Measurements from ENCODE around the gene PLCB3. TPM values are rescaled to one million over a fixed set of nuclear protein-coding genes. Genes with fewer than 3 reads are reported as not detected.

PLCB3 gene
- total and polyA plus RNA-seq, 2 donors (not counting 3 experiments of a cell fraction or from before 2014, with no cell fraction given), result 32.3 to 61.1 TPM

DNA sequence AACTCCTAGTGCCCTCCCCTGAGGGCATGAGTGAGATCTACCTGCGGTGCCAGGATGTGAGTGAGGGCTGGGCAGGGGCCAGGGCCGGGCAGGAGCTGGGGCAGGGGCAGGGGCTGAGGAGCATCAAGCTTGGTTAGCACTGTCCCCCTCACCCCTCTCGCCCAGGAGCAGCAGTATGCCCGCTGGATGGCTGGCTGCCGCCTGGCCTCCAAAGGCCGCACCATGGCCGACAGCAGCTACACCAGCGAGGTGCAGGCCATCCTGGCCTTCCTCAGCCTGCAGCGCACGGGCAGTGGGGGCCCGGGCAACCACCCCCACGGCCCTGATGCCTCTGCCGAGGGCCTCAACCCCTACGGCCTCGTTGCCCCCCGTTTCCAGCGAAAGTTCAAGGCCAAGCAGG is 31.1 kb upstream of the PLCB3 start:
- no peak overlapping the region for H3K4me3 ChIP-seq (replicated peaks in 1 of 3; ENCODE audit: insufficient read depth in 1 of 3, low read depth in 1 of 3, low read length in 3 of 3)
- POLR2A ChIA-PET, result no interaction called here
- H3K9me1 ChIP-seq (replicated peaks; ENCODE audit: control insufficient read depth, extremely low read depth, insufficient read depth, low read length), result no peaks in the 10 kb centered on the region
- BruUV-seq (replicated peaks), result no TSS peak
- no peak overlapping the region for H3K27ac ChIP-seq (ENCODE audit: insufficient read depth, low read depth, low read length)
- no peaks in the 10 kb centered on the region for H3K9me3 ChIP-seq (replicated peaks; ENCODE audit: control insufficient read depth, insufficient read depth, low read length)
- intact Hi-C loops (cut with micrococcal nuclease), result no loop called here
- no peak overlapping the region for H3K4me2 ChIP-seq (ENCODE audit: insufficient read depth, low read length)
- peaks cover 0 to 6% of the 10 kb centered on the region in 2 experiments for H3K36me3 ChIP-seq (ENCODE audit: control insufficient read depth in 2 of 2, extremely low read depth in 1 of 2, insufficient read depth in 2 of 2, low read length in 2 of 2)
- TF ChIP-seq, protein P1, sequence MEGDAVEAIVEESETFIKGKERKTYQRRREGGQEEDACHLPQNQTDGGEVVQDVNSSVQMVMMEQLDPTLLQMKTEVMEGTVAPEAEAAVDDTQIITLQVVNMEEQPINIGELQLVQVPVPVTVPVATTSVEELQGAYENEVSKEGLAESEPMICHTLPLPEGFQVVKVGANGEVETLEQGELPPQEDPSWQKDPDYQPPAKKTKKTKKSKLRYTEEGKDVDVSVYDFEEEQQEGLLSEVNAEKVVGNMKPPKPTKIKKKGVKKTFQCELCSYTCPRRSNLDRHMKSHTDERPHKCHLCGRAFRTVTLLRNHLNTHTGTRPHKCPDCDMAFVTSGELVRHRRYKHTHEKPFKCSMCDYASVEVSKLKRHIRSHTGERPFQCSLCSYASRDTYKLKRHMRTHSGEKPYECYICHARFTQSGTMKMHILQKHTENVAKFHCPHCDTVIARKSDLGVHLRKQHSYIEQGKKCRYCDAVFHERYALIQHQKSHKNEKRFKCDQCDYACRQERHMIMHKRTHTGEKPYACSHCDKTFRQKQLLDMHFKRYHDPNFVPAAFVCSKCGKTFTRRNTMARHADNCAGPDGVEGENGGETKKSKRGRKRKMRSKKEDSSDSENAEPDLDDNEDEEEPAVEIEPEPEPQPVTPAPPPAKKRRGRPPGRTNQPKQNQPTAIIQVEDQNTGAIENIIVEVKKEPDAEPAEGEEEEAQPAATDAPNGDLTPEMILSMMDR (IDR thresholded peaks at IDR 0.05; ENCODE audit: extremely low read depth in 1 of 2, insufficient read depth in 1 of 2, low read depth in 1 of 2, low read length in 2 of 2), result no peak
- no peak for TF ChIP-seq POLR2AphosphoS5 (IDR thresholded peaks at IDR 0.05; ENCODE audit: insufficient read depth, low read depth, low read length)
- TF ChIP-seq JUN (IDR thresholded peaks at IDR 0.05; ENCODE audit: borderline replicate concordance, insufficient read depth, insufficient read length, low read depth), result no peak
- TF ChIP-seq GATA2 (IDR thresholded peaks at IDR 0.05; ENCODE audit: insufficient read depth, insufficient read length, low read depth, low read length), result no peak
- TF ChIP-seq EZH2 (IDR thresholded peaks at IDR 0.05; ENCODE audit: borderline replicate concordance, low read depth, low read length, severe bottlenecking), result no peak
- no peak for TF ChIP-seq POLR2A (IDR thresholded peaks at IDR 0.05; ENCODE audit: low read depth, low read length)
- TF ChIP-seq MYC (IDR thresholded peaks at IDR 0.05; ENCODE audit: low read depth, low read length), result no peak
- no peak for TF ChIP-seq FOS (IDR thresholded peaks at IDR 0.05; ENCODE audit: borderline replicate concordance, insufficient read depth, low read length)
- TF ChIP-seq, protein P2, sequence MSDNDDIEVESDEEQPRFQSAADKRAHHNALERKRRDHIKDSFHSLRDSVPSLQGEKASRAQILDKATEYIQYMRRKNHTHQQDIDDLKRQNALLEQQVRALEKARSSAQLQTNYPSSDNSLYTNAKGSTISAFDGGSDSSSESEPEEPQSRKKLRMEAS (IDR thresholded peaks at IDR 0.05; ENCODE audit: insufficient read depth, insufficient read length), result no peak
- H3K4me1 ChIP-seq (ENCODE audit: control insufficient read depth, extremely low read depth, insufficient read depth, low read length), result peaks cover under 1% of the 10 kb centered on the region
- H3K79me2 ChIP-seq (ENCODE audit: control insufficient read depth, insufficient read depth, low read length), result no peaks in the 10 kb centered on the region
- no peak for DNase-seq (ENCODE audit: low read depth, low spot score)
- no peak for FAIRE-seq
- no peak overlapping the region for H2AFZ ChIP-seq (ENCODE audit: low read depth, low read length)
- H4K20me1 ChIP-seq (replicated peaks; ENCODE audit: control insufficient read depth, extremely low read depth, insufficient read depth, low read length), result no peaks in the 10 kb centered on the region
- CTCF ChIA-PET, result interaction anchor here (1.4 kb wide), 1 partner anchor 35 kb away, joined by 3 read pairs; the partner anchor contains the start of gene STIP1
- dilution Hi-C loops (cut with MboI; ENCODE audit: extremely low pct_ligation_motif_present, low sequenced_read_pairs), result no loop called here
- no peak overlapping the region for H3K9ac ChIP-seq (replicated peaks; ENCODE audit: extremely low read depth, insufficient read depth, low read length)
- H3K27me3 ChIP-seq (ENCODE audit: control insufficient read depth in 2 of 2, insufficient read depth in 2 of 2, low read length in 2 of 2), result no peaks in the 10 kb centered on the region

All from endothelial cell of umbilical vein (primary cell).